Renal cortex interstitium (tissue), 11 donors: Measurements from ENCODE around the gene NTRK2. TPM values are rescaled to one million over a fixed set of nuclear protein-coding genes. Genes with fewer than 3 reads are reported as not detected.
A peak's percentile ranks its signal among the peaks of the same experiment; 100 is the strongest.

Experiments used
- DNase-seq, 11 donors: peaks; one replicate each; pipeline ENCODE4 v3.0.0-alpha.2; 2013; ENCODE audit warnings: low read depth in 9 of 11, low spot score in 4 of 11; ENCODE audit errors: extremely low read depth in 1 of 11
- polyA plus RNA-seq, 3 donors: library from polyadenylated mRNA; unstranded; fragments of 120-200 nt; gene quantifications; one replicate each; pipeline ENCODE4 v1.2.1, GENCODE V29; 2013; ENCODE audit not compliant: insufficient read length in 3 of 3

Gene NTRK2
- polyA plus RNA-seq, 3 donors: 95.7 to 134 (median 114) TPM

DNA sequence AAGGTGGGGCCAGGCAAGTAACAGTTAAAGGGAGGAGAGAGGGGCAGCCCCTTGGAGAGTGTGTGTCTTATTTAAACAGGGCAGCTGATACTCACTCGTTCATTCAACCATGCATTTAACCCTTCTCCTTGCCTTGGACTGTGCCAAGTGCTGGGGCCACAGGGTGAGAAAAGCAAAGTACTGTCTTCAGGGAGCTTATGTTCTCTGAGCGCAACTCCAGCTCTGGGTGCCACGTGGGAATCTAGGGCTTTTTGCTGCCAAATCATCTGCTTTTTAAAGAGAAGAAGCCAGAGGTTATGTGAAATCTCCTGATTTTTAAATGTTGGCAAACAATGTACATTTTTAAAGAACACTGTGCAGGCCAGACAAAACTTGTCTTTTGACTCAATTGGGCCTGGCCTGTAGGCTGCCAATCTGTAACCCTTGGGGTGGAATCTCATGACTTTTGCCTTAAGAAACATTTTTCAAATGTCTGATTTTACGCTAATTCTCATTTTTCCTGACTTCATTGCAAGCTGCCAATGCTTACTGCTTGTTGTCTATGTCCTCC lies 157.8 kb downstream of the NTRK2 start:
- DNase-seq: no peak

DNA sequence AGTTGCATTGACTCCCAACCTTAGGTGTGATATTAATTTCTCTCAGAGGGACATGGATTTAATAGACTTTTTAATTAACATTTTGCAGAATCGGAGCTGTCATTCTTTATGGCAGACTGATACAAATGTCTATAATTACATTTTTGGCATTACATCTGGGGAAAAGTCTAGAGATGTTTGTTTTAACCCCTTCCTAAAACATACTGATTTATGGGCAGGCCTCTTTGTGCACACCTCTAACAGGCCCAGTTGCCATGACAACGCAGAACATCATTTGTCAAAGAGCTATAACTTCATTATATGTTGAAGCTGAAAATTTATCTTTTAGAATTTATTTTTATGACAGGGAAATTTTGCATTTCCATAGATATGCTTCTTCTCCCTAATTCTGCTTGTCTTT lies 158.5 kb downstream of the NTRK2 start:
- no peak for DNase-seq

DNA sequence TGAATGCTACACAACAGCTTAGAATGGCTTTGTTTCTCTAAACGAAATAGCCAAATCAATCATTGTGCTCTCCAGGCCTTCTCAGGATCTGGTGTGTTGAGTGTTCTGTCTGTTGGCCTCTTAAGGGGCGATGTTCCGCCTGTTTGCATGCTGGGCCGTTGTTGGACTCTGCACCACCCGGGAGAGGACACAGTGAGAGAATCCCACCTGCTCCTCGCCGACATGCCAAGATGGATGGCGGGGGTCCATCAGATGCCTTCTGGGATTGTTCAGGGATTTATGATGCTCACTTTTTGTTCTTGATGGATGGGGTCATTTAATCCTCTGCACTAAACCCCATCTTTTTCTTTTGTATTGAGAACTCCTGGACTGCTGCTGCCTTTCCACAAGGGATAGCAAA lies 159.9 kb downstream of the NTRK2 start:
- DNase-seq: no peak

DNA sequence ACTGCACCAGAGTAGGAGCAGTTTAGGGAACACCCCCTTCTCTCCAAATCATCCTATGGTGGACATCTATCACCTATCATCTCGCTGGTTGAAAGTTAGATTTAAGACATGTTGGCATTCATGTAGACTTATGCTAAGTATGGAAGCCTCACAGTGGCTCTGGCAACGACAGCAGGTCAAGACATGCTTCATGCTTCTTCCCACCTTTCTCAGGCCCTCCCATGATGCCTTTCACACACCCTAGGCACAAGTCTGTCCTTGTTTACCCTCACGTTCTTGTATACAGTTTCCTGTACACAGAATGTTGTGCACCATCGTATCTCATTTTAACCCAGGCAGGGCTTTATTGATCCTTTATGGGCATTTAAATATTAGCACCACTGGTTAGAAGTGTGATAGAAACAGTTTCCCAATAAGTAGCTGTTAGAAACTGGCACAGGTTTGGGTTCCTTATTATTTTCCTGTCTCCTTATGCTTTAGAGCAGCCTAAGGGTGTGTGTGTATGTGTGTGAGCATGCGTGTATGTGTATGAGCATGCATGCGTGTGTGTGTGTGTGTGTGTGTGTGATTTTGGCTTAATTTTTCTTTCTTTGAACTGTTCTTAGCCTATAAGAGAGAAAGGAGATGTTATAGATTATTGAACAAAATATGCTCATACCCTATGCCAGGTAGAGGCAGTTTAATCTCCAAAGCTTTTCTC lies 160.6 kb downstream of the NTRK2 start:
- no peak for DNase-seq

DNA sequence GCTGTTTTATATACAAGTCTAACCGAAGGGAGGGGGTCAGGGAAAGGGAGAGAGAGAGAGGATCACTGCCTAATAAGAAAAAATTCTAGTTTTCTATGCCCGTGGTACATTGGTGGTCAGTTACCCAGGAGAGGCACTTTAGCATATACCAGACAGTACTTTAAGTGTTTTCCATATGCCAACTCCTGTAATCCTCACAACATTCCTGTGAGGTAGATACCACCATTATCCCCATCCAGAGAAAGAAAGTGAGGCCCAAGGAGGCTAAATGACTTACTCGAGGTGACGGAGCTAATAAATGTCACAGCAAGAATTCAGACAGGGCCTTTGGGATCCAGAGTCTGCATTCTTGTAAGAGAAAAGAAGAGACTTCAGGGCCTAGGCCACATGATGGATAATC lies 161.8 kb downstream of the NTRK2 start:
- DNase-seq: no peak

DNA sequence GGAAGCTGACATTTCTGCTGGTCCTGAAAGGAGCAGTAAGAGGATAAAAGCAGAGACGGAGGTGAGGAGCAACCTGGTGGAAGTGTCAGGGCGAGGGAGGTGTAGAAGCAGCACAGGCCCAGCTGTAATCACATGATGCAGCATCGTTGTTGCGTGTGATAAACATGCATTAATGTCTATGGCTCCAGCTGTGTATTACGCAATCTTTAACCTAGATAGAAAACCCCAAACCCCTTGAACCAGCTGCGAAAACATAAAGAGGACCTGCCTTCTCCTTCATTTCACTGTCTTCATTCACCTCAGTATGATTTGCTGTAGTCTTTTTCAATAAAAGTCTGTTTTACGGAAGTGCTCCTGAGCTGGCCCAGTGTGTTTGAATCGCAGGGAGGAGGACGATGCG lies 162.9 kb downstream of the NTRK2 start:
- DNase-seq: no peak

DNA sequence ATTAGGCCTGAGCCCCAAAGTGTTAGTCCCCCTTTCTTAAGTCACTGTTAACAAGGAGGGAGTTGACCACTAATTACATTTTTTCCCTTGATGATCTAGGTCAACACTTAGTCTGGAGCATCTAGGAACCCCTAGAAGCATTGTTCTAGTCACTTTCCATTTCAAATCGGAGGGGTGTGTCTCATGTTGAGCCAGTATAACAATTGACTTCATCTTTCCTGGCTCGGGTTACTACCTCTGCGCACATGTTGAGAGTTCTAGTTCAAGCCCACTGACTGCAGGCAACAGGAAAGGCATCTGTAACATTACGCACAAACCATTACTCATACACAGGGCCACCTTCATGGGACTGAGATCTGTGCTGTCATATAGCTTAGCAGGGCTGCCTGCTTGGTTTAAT lies 164.9 kb downstream of the NTRK2 start:
- DNase-seq: no peak

DNA sequence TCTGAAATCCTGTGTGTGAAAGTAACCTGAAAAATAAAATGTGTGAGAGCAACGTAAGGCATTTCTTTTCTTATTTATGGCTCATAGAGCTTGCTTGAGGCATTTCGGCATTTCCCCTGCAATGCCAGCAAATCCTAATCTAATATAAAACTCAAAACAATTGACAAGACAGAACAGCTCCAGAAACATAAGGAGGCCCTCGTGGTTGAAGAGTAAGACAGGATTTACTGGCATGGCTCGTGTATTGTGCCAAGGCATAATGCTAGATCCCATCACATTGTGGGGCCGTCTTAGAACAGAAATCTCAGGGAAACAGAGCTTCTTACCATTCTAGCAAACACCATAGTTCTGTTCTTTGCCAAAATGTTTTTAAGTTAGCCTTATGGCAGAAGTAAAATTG lies 166.2 kb downstream of the NTRK2 start:
- DNase-seq: no peak

DNA sequence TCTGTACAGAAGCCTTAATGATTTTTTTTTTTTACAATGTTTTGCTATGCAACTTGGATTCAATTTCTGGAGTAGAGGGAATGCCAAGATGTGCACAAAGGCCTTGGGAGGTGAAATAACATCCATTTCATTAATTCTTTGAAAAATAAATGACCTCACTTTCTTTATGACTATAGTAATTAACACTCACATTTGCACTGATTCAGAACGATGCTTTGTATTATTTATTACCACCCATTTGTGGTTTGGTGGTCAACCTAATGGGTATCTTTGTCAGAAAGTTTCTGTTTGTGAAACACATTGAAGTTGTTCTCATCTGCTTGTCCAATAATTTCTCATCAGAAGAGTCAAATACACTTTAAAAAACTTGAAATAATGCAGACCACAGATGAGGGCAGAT lies 169.3 kb downstream of the NTRK2 start:
- no peak for DNase-seq

DNA sequence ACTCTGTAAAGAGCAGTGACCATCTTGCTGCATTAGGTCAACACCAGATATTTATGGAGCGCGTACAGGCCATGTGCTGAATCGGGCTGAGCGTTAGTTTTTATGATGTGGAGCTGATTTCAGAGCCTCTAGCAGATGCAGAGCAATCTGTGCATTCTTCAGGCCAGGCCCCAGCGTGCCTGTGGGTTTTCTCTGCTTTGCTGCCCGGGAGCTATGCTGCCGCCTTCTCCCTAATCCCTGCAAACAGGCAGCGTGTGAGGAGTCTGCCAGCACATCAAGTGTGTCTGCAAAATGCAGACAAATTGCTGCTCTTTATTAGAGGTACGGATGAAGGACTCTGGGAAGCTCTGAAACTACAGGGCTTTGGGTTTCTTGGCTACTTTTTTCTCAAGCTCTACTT lies 170.0 kb downstream of the NTRK2 start:
- peak in 4 of 11 donors; percentile 25 to 59 (median 32) for DNase-seq

DNA sequence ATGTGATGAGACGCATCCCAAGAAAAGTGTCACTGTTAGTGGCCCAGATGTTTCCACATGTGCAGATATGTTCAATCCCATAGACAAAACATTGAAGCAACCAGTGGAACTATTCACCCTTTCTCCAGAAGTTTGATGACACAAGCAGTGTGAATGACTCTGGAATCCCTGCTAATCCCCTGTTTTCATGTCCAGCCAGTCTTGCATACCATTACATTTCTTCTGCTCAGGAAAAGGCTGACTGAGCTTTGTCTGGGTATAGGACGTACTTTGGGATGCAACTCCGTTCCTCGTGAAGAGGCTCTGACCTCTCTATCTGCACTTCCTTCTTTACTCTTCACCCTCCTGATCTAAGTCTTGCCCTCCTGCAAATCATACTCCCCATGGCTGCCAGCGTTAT lies 172.4 kb downstream of the NTRK2 start:
- DNase-seq: no peak

DNA sequence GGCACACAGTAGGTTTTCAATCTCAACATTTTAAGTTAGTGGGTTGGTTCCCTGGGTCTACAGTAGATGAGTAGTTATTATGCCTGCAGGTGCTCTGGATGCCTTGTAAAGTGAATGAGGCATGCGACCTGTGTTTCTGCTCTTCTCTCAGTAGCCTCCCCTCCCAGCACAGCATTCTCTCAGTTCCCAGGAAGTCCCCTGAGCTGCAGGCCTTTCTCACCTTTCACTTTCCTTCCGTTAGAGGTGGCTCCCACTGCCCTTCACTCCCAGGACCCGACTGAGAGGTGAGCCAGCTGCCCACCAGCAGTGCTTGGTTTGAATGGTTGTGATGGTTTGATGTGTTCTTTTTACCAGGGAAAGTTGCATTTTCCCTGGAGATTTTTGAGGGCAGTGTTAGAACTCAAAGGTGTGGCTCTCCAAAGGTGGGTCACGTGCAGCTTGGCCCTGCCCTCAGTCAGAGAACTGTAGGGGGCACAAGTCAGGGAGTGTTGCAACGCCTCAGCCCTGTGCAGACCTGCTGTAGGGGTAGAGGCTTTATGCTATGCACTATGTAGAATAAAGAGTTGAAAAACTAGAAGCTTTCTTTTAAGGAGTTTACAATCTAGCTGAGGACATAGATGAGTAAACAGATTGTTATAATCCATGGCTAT lies 173.8 kb downstream of the NTRK2 start:
- DNase-seq: no peak

DNA sequence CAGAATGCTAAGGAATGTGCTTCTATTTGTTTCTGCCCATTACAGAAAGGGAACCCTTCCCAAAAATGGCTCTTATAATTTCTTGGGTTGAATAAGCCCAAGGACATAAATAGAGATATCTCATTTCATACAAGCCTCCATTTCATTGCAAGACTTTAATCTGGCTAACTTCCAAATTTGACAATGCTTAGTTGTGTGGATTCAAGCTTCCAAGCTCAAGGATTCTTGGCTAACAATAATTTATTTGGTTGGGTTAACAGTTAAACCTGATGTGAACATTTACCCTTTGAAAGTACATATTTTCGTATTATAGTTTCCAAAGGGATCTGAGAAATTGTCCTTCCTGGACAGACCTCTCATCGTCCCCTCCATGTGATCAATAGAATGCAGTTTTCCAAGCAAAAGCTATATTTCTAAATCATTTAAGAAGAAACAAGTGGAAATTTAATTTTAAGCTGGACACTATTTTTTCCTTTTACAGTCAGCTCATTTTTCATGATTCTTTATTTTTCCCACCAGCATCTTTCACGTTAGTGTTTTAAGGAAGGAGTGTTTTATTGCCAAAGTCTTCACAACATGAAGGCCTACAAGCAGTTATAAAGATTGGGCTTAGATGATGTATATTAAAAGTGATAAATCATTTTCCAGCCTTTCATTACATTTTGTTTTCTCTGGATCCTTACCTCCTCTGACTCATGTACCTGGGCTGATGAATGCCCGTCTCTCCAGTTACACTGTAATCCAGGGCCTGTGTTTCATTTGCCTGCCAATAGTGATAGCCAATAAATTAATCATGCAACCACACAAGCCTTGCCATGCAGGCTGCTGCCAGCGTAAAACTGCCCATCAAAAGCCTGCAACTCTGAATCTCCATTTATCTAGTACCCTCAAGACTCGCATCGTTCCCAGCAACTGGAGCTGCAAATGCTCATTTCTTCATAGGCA lies 176.7 kb downstream of the NTRK2 start:
- no peak for DNase-seq

DNA sequence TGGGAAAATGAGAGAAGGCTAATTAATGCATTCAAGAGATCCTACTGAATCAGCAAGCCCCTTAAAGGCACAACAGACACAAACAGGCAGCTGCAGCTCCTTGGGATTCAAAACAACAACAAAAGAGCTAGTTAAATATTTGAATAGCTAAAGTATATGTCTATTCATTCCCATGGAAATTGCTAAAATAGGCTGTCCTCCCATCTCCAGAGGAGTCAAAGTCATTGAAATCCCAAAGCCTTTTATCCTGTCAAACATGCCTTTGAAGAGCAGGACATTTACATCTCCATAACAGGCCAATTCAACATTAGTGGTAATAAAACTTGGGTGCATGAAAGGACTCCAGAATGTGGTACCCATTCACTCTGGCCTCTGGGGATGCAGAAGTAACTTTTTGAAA lies 177.4 kb downstream of the NTRK2 start:
- no peak for DNase-seq

DNA sequence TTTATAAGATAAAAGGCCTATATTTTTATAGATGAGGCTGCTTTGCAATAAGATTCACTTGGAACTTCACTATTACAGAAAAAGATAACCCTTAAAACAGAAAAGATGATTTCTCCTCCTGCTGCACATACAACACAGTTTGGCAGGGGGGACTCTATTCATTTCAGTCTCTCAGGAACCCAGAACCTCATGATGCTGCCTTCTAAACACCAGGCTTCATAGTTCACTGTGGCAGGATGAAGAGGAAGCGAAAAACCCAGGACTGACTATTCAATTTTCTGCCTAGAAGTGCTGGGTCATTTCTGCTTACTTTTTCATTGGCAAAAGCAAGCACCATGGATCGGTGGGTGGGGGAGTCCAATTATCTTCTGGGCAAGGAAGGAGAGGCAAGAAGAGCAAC lies 179.5 kb downstream of the NTRK2 start:
- DNase-seq: no peak

DNA sequence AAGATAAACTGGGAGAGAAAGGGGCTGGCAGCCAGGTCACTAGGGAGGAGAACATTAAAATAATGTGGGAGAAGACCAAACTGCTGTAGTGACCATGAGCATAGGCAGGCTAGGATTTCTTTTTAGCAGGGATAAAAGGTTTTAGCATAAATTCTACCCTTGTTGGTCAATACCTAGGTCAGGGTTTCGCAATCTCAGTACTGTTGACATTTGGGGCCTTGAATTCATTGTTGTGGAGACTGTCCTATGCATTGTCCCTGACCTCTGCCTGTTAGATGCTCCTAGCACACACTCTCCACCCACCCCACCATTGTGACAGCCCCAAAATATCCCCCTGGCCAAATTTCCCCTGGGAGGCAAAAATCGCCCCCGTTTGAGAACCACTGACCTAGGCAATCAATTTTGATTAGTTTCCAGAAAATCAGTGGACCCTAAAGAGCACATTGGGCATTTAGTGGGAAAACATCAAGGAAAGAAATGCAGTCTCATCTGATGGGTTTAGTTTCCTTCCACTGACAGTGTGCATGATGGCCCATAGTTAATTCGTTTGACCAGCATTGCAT lies 181.4 kb downstream of the NTRK2 start:
- no peak for DNase-seq

DNA sequence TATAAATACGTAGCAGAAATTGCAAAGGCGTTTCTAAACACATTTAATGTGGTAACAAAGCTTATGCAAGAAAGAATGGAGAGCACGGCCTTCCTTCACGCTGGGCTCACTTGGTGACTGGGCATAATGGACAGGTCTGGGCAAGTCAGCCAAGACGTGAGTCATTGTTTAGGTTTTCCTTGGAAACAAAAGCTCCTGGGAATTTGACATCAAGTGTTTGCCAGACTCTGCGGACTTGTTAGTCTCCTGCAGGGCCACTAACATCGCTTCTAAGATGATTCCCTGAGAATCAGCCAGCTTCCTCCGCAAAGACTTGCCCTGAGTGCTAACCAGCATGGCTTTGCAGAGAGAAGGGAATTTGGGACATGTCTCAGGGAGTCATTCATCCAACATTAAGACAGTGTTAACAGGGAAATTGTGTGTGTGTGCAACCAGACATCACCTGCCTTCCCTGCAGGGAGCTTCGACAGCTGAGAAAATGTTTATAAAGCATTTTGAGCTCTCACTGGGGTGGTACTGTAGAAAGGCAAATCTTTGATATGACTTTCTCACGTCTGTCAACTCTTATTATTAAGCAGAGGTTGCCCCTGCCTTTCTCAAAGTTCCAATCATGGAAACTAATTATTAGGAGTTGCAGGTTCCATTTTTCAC lies 182.5 kb downstream of the NTRK2 start:
- no peak for DNase-seq

DNA sequence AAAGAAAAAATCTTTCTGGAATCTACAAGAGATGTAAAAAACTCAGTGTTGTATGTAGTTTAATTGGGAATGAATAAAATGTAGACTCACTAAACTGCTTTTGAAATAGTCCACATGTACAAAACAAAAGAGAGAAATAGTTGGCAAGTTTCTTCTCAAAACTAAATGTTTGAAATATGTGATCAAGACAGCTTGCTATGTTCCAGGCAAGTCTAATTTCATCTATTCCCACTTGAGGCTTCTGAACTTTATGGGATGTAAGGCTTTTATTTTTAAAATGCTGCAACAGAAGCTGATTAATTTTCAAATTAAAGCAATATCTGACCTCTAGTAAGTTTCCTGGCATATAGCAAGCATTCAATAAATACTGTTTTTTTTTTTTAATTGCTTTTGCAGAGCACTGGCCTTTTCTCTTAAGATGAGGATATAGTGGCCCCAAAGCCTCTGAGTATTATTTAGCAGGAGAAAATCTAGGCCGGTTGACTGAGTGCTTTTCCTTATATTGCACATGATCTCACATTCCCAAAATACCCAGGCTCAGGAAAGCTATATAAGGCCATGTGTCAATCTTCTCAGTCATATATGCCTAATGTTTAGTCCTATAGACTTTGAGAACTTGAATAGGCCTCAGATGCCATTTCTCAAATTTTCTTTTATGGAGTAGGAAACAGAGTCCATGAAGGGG lies 183.2 kb downstream of the NTRK2 start:
- no peak for DNase-seq
